ENCODE results near the gene PIAS1.

The PIAS1 gene

DNA sequence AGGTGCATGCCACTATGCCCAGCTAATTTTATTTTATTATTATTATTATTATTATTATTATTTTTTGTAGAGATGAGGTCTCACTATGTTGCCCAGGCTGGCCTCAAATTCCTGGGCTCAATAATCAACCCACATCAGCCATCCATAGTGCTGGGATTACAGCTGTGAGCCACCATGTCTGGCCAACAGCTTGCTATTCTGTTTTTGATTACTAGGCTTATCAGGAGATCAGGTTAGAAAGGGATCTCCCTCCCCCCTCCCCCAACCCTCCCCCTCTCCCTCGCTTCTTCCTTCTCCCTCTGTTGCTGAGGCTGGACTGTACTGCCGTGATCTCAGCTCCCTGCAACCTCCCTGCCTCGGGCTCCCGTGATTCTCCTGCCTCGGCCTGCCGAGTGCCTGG, 166.9 kb downstream of the PIAS1 start:
- TF ChIP-seq EGR1 (IDR thresholded peaks at IDR 0.05) (no peak), ZBTB7A (IDR thresholded peaks at IDR 0.05; ENCODE audit: low read depth) (no peak), FOXM1 (IDR thresholded peaks at IDR 0.05; ENCODE audit: borderline replicate concordance, low read depth) (no peak), YY1 (IDR thresholded peaks at IDR 0.05; ENCODE audit: low read depth) (no peak), TCF12 (IDR thresholded peaks at IDR 0.05; ENCODE audit: low read depth) (no peak)
- TF ChIP-seq, protein P1, sequence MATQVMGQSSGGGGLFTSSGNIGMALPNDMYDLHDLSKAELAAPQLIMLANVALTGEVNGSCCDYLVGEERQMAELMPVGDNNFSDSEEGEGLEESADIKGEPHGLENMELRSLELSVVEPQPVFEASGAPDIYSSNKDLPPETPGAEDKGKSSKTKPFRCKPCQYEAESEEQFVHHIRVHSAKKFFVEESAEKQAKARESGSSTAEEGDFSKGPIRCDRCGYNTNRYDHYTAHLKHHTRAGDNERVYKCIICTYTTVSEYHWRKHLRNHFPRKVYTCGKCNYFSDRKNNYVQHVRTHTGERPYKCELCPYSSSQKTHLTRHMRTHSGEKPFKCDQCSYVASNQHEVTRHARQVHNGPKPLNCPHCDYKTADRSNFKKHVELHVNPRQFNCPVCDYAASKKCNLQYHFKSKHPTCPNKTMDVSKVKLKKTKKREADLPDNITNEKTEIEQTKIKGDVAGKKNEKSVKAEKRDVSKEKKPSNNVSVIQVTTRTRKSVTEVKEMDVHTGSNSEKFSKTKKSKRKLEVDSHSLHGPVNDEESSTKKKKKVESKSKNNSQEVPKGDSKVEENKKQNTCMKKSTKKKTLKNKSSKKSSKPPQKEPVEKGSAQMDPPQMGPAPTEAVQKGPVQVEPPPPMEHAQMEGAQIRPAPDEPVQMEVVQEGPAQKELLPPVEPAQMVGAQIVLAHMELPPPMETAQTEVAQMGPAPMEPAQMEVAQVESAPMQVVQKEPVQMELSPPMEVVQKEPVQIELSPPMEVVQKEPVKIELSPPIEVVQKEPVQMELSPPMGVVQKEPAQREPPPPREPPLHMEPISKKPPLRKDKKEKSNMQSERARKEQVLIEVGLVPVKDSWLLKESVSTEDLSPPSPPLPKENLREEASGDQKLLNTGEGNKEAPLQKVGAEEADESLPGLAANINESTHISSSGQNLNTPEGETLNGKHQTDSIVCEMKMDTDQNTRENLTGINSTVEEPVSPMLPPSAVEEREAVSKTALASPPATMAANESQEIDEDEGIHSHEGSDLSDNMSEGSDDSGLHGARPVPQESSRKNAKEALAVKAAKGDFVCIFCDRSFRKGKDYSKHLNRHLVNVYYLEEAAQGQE (IDR thresholded peaks at IDR 0.05; ENCODE audit: low read depth): no peak
- TF ChIP-seq, protein P2, sequence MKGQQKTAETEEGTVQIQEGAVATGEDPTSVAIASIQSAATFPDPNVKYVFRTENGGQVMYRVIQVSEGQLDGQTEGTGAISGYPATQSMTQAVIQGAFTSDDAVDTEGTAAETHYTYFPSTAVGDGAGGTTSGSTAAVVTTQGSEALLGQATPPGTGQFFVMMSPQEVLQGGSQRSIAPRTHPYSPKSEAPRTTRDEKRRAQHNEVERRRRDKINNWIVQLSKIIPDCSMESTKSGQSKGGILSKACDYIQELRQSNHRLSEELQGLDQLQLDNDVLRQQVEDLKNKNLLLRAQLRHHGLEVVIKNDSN (IDR thresholded peaks at IDR 0.05): no peak

DNA sequence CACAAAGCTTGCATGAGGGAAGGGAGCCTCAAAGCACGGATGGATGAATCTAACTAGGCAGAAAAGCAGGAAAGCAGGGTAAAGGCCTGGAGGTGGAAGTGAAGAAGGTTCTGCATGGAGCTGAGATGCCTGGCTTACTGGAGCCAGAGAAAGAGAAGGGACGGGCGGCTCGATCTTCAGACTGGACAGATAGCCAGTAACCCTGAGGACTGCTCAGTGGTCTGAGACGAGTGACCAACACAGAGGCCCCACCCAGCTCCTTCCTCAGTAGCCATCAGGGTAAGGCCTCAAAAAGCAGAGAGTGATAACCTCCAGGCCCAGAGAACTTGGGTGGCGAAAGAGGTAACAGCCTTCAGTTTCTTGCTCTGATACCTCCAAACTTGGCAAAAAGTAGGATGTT, 169.1 kb downstream of the PIAS1 start:
- TF ChIP-seq RAD21 (IDR thresholded peaks at IDR 0.05; ENCODE audit: low read depth): no peak
- no peak for TF ChIP-seq CREB1 (IDR thresholded peaks at IDR 0.05; ENCODE audit: low read depth)
- TF ChIP-seq, protein P1 (IDR thresholded peaks at IDR 0.05; ENCODE audit: low read depth): no peak
- TF ChIP-seq, protein P2 (IDR thresholded peaks at IDR 0.05): no peak
- no peak for TF ChIP-seq EP300 (IDR thresholded peaks at IDR 0.05; ENCODE audit: borderline replicate concordance)
- TF ChIP-seq FOXM1 (IDR thresholded peaks at IDR 0.05; ENCODE audit: borderline replicate concordance, low read depth): no peak
- TF ChIP-seq CEBPB (IDR thresholded peaks at IDR 0.05): no peak
- TF ChIP-seq, protein P3, sequence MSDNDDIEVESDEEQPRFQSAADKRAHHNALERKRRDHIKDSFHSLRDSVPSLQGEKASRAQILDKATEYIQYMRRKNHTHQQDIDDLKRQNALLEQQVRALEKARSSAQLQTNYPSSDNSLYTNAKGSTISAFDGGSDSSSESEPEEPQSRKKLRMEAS (IDR thresholded peaks at IDR 0.05): no peak
- no peak for TF ChIP-seq NFIC (IDR thresholded peaks at IDR 0.05)
- TF ChIP-seq YY1 (IDR thresholded peaks at IDR 0.05; ENCODE audit: low read depth): no peak
- no peak for TF ChIP-seq TAF1 (IDR thresholded peaks at IDR 0.05; ENCODE audit: low read depth)

DNA sequence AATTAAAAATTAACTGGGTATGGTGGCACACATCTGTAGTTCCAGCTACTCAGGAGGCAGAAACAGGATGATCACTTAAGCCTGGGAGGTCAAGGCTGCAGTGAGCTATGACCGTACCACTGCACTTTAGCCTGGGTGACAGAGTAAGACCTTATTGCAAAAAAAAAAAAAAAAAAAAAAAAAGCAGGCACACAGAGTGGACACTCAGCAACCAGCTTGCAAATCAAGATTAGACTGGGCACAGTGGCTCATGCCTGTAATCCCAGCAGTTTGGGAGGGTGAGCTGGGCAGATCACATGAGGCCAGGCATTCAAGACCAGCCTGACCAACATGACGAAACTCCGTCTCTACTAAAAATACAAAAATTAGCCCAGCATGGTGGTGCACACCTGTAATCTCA, 170.0 kb downstream of the PIAS1 start:
- TF ChIP-seq EGR1 (IDR thresholded peaks at IDR 0.05): no peak

DNA sequence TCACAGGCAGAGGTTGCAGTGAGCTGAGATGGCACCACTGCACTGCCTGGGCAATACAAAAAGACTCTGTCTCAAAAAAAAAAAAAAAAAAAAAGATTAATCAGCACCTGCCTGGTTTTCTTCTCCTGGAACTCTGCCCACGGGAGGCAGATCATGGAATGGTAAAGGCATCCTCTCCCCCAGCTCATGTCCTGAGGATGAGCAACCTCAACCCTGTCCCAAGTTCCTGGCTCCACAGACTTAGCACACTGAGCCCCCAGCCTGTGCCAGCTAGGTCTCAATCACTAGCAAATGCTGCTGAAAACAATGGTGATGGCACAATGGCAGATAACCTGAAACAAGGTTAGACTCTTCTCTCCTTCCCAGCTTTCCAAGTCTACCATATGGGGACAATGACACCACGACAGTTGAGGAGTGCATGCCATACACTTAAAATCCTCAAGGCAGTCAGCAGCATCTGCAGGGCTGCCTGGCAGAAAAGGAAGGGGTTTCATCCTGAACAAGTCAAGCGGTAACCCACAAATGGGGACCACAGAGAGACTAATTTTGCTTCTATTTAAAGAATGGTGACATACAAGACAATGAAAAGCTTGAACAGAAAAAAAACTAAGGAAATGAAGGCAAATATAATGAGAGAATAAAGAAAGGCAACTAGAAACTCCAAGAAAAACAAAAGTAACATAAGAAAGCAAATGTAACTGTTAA, 170.6 kb downstream of the PIAS1 start:
- TF ChIP-seq NFIC (IDR thresholded peaks at IDR 0.05) (no peak), CEBPB (IDR thresholded peaks at IDR 0.05) (no peak), ZBTB7A (IDR thresholded peaks at IDR 0.05; ENCODE audit: low read depth) (no peak), CREB1 (IDR thresholded peaks at IDR 0.05; ENCODE audit: low read depth) (no peak), TAF1 (IDR thresholded peaks at IDR 0.05; ENCODE audit: low read depth) (no peak), TCF12 (IDR thresholded peaks at IDR 0.05; ENCODE audit: low read depth) (no peak), FOXM1 (IDR thresholded peaks at IDR 0.05; ENCODE audit: borderline replicate concordance, low read depth) (no peak)
- TF ChIP-seq, protein P3 (IDR thresholded peaks at IDR 0.05): no peak
- TF ChIP-seq, protein P1 (IDR thresholded peaks at IDR 0.05; ENCODE audit: low read depth): no peak

DNA sequence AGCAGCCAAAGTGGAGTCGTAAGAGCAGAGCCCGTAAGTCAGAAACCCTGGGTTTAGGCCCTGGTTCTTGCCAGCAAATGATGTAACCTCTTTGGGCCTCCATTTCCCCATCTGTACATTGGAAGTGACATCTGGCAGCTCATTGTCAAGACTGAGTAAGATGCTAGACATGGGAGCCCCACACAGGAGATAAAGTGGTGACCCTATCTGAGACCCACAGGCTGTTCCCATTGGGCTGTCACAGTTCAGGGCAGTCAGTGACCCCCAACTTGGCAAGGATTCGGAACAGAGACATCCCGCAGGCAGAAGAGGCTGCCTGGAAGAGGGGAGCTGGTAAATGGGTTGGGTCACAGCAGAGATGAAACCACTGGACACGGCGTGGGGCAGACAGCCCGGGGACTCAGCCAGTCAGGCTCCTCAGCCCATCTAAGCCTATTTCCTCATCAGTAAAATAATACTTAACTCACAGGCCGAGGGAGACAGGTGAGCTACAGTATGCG, 173.6 kb downstream of the PIAS1 start:
- TF ChIP-seq YY1 (IDR thresholded peaks at IDR 0.05; ENCODE audit: low read depth): no peak
- TF ChIP-seq, protein P2 (IDR thresholded peaks at IDR 0.05): no peak
- no peak for TF ChIP-seq EGR1 (IDR thresholded peaks at IDR 0.05)
- no peak for TF ChIP-seq NFIC (IDR thresholded peaks at IDR 0.05)
- no peak for TF ChIP-seq ZBTB7A (IDR thresholded peaks at IDR 0.05; ENCODE audit: low read depth)
- no peak for TF ChIP-seq EP300 (IDR thresholded peaks at IDR 0.05; ENCODE audit: borderline replicate concordance)
- TF ChIP-seq FOXM1 (IDR thresholded peaks at IDR 0.05; ENCODE audit: borderline replicate concordance, low read depth): no peak
- TF ChIP-seq, protein P1 (IDR thresholded peaks at IDR 0.05; ENCODE audit: low read depth): no peak
- TF ChIP-seq CEBPB (IDR thresholded peaks at IDR 0.05): no peak
- TF ChIP-seq TCF12 (IDR thresholded peaks at IDR 0.05; ENCODE audit: low read depth): no peak
- no peak for TF ChIP-seq CREB1 (IDR thresholded peaks at IDR 0.05; ENCODE audit: low read depth)
- no peak for TF ChIP-seq TAF1 (IDR thresholded peaks at IDR 0.05; ENCODE audit: low read depth)
- TF ChIP-seq, protein P3 (IDR thresholded peaks at IDR 0.05): no peak
- no peak for TF ChIP-seq TEAD4 (IDR thresholded peaks at IDR 0.05)
- no peak for TF ChIP-seq RAD21 (IDR thresholded peaks at IDR 0.05; ENCODE audit: low read depth)
